Subcutaneous abdominal adipose tissue (tissue), 5 donors: ENCODE measurements around the gene SAMD11.
"Not testable (repeated sequence)": the region's sequence is repeated elsewhere in the genome, so short reads cannot be mapped to it uniquely, and the experiment has no call there.

Experiments used
- H3K27ac ChIP-seq: one replicate; pipeline ENCODE4 v1.7.0; 2013; ENCODE audit warnings: low read depth, mild to moderate bottlenecking, inconsistent platforms, low read length, moderate library complexity
- H3K27me3 ChIP-seq, 5 donors: one replicate each; pipeline ENCODE4 v1.7.0; 2013; ENCODE audit warnings: low read length in 5 of 5, inconsistent platforms in 1 of 5; ENCODE audit not compliant: control insufficient read depth in 5 of 5, insufficient read depth in 4 of 5
- H3K36me3 ChIP-seq, 5 donors: one replicate each; pipeline ENCODE4 v1.7.0; 2013; ENCODE audit warnings: low read length in 5 of 5; ENCODE audit not compliant: control insufficient read depth in 5 of 5, insufficient read depth in 5 of 5
- H3K4me1 ChIP-seq, 5 donors: one replicate each; pipeline ENCODE4 v1.7.0; 2013; ENCODE audit warnings: low read length in 5 of 5, mild to moderate bottlenecking in 3 of 5, moderate library complexity in 1 of 5; ENCODE audit not compliant: control insufficient read depth in 5 of 5, insufficient read depth in 5 of 5
- H3K4me3 ChIP-seq, 5 donors: one replicate each; pipeline ENCODE4 v1.7.0; 2013; ENCODE audit warnings: low read length in 5 of 5, low read depth in 1 of 5
- H3K9ac ChIP-seq, 5 donors: one replicate each; pipeline ENCODE4 v1.7.0; 2013; ENCODE audit warnings: low read length in 5 of 5, mild to moderate bottlenecking in 4 of 5, moderate library complexity in 3 of 5
- H3K9me3 ChIP-seq, 5 donors: one replicate each; pipeline ENCODE4 v1.7.0; 2013; ENCODE audit warnings: low read length in 5 of 5; ENCODE audit not compliant: control insufficient read depth in 5 of 5
- donor health status: healthy.
- donor health status: healthy.
- donor health status: healthy.
- donor health status: healthy.
- donor health status: healthy.

The SAMD11 gene

DNA sequence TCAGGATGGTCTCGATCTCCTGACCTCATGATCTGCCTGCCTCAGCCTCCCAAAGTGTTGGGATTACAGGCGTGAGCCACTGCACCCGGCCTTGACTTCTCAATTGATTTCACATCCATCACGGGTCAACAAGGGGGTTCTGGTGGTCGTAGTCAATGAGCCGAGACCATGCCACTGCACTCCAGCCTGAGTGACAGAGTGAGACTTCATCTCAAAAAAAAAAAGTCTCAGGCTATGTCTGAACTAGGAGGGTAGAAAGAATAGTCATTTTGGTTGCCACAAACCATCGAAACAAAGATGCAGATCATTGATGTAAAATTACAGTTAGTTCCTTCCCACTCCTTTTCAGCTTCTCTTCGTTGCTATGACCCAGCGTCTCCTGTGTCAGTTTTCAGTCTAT, 33.5 kb upstream of the SAMD11 start:
- H3K27ac ChIP-seq, H3K9me3 ChIP-seq, H3K9ac ChIP-seq, H3K36me3 ChIP-seq, H3K4me1 ChIP-seq, H3K4me3 ChIP-seq: not testable (repeated sequence)
- H3K27me3 ChIP-seq, result peaks cover 3 to 12% (median 7%) of the 10 kb centered on the region in 5 donors

- H3K9me3 ChIP-seq, result no peaks in the 10 kb centered on the region
- no peaks in the 10 kb centered on the region for H3K36me3 ChIP-seq
- H3K9ac ChIP-seq, result no peak overlapping the region
- H3K27ac ChIP-seq, result no peak overlapping the region
- no peak overlapping the region for H3K4me3 ChIP-seq
- H3K27me3 ChIP-seq, result peaks cover 3 to 12% (median 7%) of the 10 kb centered on the region in 5 donors
- no peaks in the 10 kb centered on the region for H3K4me1 ChIP-seq
Observed at GRCh38 chr1:890661-891060, 33.1 kb upstream of the SAMD11 start.

DNA sequence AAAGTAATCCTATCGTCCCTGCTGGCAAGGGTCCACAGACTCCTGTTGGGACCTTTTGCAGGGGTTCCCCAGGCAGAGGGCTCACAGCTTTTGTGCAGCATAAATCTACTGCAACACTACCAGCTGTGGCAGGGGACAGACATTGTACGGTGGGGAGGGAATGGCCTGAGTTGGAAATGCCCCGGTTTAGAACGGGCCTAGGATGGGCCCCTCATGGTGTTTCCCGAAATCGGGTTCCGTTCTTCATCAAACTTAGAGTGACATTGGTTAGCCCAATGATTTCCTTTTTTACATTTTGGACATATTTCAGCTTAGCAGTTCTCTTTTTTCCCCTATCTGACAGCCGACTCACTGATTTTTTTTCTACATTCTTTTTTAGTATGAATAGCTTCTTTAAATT, 26.5 kb upstream of the SAMD11 start:
- Histone ChIP-seq H3K9me3 (no peaks in the 10 kb centered on the region), H3K4me3 (no peak overlapping the region), H3K4me1 (no peaks in the 10 kb centered on the region), H3K36me3 (no peaks in the 10 kb centered on the region), H3K27me3 (peaks cover 7 to 33% (median 21%) of the 10 kb centered on the region in 5 donors), H3K27ac (no peak overlapping the region), H3K9ac (no peak overlapping the region)

DNA sequence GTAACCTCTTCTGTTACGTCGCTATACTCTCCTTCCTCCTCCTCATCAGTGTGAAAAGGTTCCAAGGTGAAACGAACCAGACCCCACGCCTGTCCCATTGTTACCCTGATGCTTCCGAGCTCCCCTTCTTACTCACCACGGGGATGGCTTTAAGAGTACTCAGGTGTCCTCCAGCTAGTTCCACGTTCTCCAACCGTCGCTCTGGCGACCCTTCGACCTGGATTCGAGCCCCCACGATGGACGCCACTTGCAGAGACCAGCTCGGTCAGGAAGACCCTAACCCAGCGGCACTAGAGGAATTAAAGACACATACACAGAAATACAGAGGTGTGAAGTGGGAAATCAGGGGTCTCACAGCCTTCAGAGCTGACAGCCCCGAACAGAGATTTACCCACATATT, 25.8 kb upstream of the SAMD11 start:
- H3K4me1 ChIP-seq, H3K9ac ChIP-seq, H3K4me3 ChIP-seq, H3K27ac ChIP-seq, H3K9me3 ChIP-seq, H3K36me3 ChIP-seq: not testable (repeated sequence)
- H3K27me3 ChIP-seq, result peaks cover 7 to 32% (median 22%) of the 10 kb centered on the region in 5 donors

- no peak overlapping the region for H3K9ac ChIP-seq
- H3K27ac ChIP-seq, result no peak overlapping the region
- peaks cover 7 to 32% (median 22%) of the 10 kb centered on the region in 5 donors for H3K27me3 ChIP-seq
- H3K4me1 ChIP-seq, result peaks cover 0 to 4% (median 0%) of the 10 kb centered on the region in 5 donors
- no peaks in the 10 kb centered on the region for H3K36me3 ChIP-seq
- H3K4me3 ChIP-seq, result no peak overlapping the region
- H3K9me3 ChIP-seq, result no peaks in the 10 kb centered on the region
Observed at GRCh38 chr1:899636-900317, 23.9 kb upstream of the SAMD11 start.

GRCh38 chr1:901108-901859, 22.4 kb upstream of the SAMD11 start:
- Histone ChIP-seq H3K27me3 (peaks cover 7 to 38% (median 33%) of the 10 kb centered on the region in 5 donors), H3K9me3 (no peaks in the 10 kb centered on the region), H3K4me1 (peaks cover 0 to 13% (median 8%) of the 10 kb centered on the region in 5 donors), H3K9ac (no peak overlapping the region), H3K4me3 (no peak overlapping the region), H3K36me3 (no peaks in the 10 kb centered on the region), H3K27ac (no peak overlapping the region)

DNA sequence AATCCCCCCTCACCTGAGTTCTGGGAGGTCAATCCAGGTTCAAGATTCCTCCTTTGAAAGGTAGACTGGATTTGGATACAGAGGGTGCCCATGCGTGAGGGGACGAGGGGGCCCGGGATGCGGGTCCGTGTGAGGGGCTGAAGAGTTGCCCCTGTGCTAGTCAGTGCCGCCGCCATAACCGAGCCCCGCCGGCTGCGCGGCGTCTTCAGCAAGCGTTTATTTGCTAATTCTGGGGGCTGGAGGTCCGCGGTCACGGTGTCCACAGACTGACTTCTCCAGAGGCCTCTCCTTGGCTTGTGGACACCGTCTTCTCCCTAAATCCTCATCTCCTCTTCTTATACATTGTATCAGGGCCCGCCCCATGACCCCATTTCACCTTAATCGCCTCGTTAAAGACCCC, 20.9 kb upstream of the SAMD11 start:
- H3K9ac ChIP-seq, result no peak overlapping the region

DNA sequence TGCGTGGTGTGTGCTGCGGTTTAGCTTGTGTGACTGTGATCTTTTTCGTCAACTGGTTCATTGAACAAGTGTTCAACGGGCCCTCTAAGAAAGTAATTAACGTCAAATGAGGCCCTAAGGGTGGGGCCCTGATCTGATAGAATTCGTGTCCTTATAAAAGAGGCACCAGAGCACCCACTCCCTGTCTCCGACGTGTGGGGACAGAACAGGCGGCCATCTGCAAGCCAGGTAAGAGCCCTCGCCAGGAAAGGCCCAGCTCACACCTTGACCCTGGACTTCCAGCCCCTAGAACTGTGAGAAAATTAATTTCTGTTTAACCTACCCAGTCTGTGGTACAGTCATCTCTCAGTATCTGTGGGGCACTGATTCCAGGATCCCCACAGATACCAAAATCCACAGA, 20.4 kb upstream of the SAMD11 start:
- H3K27me3 ChIP-seq, result peaks cover 4 to 41% (median 38%) of the 10 kb centered on the region in 5 donors
- H3K9ac ChIP-seq, result no peak overlapping the region
- no peak overlapping the region for H3K4me3 ChIP-seq
- no peaks in the 10 kb centered on the region for H3K9me3 ChIP-seq
- peaks cover 0 to 20% (median 11%) of the 10 kb centered on the region in 5 donors for H3K4me1 ChIP-seq
- no peaks in the 10 kb centered on the region for H3K36me3 ChIP-seq
- H3K27ac ChIP-seq, result no peak overlapping the region

More for the DNA sequence above, 20.9 kb upstream of the SAMD11 start:
- Histone ChIP-seq H3K4me3 (no peak overlapping the region), H3K4me1 (peaks cover 0 to 20% (median 11%) of the 10 kb centered on the region in 5 donors), H3K9me3 (no peaks in the 10 kb centered on the region), H3K27me3 (peaks cover 7 to 45% (median 38%) of the 10 kb centered on the region in 5 donors), H3K36me3 (no peaks in the 10 kb centered on the region), H3K27ac (no peak overlapping the region)

DNA sequence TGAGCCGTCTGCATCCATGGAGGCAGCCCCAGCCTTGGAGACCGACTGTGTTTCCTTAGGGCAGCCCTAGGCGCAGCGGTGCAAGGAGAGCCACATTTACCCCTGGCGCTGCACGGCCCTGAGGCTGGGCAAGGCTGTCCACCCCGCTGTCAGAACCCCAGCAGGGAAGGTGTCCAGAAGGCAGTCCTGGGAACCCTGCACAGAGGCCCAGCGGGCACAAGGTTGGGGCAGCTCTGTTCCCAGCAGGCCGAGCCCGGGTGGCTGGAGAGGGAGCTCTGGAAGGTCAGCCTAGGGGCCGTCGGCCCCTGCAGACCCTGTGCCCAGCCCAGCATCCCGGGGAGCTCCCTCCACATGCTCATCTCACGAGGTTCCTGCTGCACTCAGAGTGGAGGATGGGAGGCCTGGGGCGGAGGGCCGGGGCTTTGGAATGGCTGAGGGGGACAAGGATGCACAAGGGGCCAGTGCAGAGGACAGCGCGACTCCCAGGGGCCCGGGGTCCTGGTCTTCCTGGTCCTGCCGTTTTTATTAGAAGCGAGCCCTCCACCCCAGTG, 19.9 kb upstream of the SAMD11 start:
- Histone ChIP-seq H3K36me3 (no peaks in the 10 kb centered on the region), H3K9ac (no peak overlapping the region), H3K27me3 (peaks cover 4 to 37% (median 35%) of the 10 kb centered on the region in 5 donors), H3K4me3 (no peak overlapping the region), H3K27ac (no peak overlapping the region), H3K9me3 (no peaks in the 10 kb centered on the region), H3K4me1 (peaks cover 0 to 20% (median 11%) of the 10 kb centered on the region in 5 donors)
